ENCODE data around the gene STXBP4.

DNA sequence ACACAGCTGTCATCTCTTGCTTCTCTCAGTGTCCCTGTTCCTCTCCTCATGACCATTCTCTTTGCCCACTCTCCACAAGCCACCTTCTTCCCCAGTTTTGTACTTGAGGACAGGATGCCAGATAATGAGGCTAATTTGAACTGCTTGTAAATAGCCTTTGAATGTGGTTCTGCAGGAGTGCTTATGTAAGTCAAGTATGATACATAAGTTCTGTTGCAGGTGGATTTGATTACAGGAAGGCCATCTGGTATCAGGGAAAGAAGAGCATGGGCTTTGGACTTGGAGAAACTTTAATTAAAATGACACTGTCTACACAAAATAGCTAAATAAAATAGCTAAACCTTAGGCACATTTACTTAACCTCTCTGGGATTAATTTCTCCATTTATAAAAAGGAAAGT is 176.0 kb downstream of the STXBP4 start:
- TF ChIP-seq, protein P1, sequence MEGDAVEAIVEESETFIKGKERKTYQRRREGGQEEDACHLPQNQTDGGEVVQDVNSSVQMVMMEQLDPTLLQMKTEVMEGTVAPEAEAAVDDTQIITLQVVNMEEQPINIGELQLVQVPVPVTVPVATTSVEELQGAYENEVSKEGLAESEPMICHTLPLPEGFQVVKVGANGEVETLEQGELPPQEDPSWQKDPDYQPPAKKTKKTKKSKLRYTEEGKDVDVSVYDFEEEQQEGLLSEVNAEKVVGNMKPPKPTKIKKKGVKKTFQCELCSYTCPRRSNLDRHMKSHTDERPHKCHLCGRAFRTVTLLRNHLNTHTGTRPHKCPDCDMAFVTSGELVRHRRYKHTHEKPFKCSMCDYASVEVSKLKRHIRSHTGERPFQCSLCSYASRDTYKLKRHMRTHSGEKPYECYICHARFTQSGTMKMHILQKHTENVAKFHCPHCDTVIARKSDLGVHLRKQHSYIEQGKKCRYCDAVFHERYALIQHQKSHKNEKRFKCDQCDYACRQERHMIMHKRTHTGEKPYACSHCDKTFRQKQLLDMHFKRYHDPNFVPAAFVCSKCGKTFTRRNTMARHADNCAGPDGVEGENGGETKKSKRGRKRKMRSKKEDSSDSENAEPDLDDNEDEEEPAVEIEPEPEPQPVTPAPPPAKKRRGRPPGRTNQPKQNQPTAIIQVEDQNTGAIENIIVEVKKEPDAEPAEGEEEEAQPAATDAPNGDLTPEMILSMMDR (IDR thresholded peaks at IDR 0.05), result no peak
- TF ChIP-seq MXI1 (IDR thresholded peaks at IDR 0.05; ENCODE audit: low read depth, low read length), result no peak
- TF ChIP-seq RCOR1 (IDR thresholded peaks at IDR 0.05; ENCODE audit: low read length), result no peak
- no peak for TF ChIP-seq YY1 (IDR thresholded peaks at IDR 0.05; ENCODE audit: low read depth)
- TF ChIP-seq SIN3A (IDR thresholded peaks at IDR 0.05; ENCODE audit: borderline replicate concordance, low read depth, low read length), result no peak
- TF ChIP-seq, protein P2, sequence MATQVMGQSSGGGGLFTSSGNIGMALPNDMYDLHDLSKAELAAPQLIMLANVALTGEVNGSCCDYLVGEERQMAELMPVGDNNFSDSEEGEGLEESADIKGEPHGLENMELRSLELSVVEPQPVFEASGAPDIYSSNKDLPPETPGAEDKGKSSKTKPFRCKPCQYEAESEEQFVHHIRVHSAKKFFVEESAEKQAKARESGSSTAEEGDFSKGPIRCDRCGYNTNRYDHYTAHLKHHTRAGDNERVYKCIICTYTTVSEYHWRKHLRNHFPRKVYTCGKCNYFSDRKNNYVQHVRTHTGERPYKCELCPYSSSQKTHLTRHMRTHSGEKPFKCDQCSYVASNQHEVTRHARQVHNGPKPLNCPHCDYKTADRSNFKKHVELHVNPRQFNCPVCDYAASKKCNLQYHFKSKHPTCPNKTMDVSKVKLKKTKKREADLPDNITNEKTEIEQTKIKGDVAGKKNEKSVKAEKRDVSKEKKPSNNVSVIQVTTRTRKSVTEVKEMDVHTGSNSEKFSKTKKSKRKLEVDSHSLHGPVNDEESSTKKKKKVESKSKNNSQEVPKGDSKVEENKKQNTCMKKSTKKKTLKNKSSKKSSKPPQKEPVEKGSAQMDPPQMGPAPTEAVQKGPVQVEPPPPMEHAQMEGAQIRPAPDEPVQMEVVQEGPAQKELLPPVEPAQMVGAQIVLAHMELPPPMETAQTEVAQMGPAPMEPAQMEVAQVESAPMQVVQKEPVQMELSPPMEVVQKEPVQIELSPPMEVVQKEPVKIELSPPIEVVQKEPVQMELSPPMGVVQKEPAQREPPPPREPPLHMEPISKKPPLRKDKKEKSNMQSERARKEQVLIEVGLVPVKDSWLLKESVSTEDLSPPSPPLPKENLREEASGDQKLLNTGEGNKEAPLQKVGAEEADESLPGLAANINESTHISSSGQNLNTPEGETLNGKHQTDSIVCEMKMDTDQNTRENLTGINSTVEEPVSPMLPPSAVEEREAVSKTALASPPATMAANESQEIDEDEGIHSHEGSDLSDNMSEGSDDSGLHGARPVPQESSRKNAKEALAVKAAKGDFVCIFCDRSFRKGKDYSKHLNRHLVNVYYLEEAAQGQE (IDR thresholded peaks at IDR 0.05; ENCODE audit: low read depth, low read length), result no peak
- TF ChIP-seq POLR2AphosphoS5 (IDR thresholded peaks at IDR 0.05; ENCODE audit: low read depth, low read length), result no peak
- TF ChIP-seq, protein P3, sequence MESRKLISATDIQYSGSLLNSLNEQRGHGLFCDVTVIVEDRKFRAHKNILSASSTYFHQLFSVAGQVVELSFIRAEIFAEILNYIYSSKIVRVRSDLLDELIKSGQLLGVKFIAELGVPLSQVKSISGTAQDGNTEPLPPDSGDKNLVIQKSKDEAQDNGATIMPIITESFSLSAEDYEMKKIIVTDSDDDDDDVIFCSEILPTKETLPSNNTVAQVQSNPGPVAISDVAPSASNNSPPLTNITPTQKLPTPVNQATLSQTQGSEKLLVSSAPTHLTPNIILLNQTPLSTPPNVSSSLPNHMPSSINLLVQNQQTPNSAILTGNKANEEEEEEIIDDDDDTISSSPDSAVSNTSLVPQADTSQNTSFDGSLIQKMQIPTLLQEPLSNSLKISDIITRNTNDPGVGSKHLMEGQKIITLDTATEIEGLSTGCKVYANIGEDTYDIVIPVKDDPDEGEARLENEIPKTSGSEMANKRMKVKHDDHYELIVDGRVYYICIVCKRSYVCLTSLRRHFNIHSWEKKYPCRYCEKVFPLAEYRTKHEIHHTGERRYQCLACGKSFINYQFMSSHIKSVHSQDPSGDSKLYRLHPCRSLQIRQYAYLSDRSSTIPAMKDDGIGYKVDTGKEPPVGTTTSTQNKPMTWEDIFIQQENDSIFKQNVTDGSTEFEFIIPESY (IDR thresholded peaks at IDR 0.05; ENCODE audit: borderline replicate concordance, low read depth), result no peak
- TF ChIP-seq TEAD4 (IDR thresholded peaks at IDR 0.05; ENCODE audit: borderline replicate concordance, insufficient read depth), result no peak
